ENCODE measurements around the gene RBM33.
"Not testable (repeated sequence)": the region's sequence is repeated elsewhere in the genome, so short reads cannot be mapped to it uniquely, and the experiment has no call there.

- not testable (repeated sequence) for TF ChIP-seq CTCF (IDR thresholded peaks at IDR 0.05; ENCODE audit: borderline replicate concordance, extremely low read depth, low read length, poor library complexity, severe bottlenecking); EZH2 (IDR thresholded peaks at IDR 0.05; ENCODE audit: borderline replicate concordance, low read depth, low read length, severe bottlenecking)
Observed at GRCh38 chr7:155688237-155688636, 43.8 kb downstream of the RBM33 start.
